D341Med (cell line): Measurements from ENCODE around the gene FAM170B.

Experiments
- DNase-seq: peaks from one replicate; pipeline ENCODE4 v3.0.0; 2012; ENCODE audit warnings: low spot score

The FAM170B gene

DNA sequence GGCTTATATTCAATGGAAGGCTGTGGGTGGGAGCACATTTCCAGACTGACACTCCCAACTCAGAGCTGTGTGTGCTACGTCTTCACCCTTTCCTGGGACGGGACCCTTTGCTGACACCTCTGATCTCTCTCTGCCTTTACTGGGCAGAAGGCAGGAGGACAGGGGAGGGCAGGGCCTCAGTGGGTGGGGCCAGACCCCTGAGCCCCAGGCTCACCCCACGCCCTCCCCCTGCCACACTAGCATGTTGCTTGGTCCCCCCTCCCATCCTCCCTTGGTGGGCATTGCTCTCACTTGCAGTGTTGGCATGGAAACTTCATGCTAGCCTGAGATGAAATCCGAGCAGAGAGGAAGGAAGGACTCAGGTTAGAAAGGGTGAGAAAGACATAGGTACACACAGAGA lies 36.0 kb upstream of the FAM170B start:
- DNase-seq = peak; percentile 18

DNA sequence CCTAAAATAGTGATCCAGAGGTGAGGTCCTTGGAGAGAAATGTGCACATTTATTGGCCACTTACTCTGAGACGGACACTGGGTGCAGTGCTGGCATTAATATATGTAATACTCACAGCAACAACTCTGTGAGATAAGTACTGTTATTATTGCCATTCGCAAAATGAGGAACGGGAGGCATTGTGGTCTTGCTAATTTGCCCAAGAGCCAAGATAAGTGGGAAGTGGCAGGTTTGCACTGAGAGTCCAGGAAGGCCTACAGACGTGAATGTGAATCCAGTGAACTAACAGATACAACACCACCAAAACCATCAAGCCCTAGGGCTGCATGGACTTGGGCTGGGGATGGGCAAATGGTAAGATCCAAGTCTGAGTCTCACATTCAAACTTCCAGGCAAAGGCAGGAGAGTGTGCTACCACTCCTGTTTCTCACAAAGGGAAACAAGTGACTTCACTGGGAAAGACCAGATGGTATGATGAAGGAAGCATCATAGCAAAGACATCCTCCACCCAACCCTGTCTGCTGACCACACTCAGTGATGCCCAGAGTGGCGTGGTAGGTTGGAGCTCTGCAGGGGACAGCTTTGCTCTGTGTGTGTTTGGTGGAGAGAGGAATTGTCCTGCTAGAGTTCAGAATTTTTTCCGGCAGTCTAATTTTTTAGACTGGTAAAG lies 35.1 kb upstream of the FAM170B start:
- DNase-seq = peak; percentile 10

DNA sequence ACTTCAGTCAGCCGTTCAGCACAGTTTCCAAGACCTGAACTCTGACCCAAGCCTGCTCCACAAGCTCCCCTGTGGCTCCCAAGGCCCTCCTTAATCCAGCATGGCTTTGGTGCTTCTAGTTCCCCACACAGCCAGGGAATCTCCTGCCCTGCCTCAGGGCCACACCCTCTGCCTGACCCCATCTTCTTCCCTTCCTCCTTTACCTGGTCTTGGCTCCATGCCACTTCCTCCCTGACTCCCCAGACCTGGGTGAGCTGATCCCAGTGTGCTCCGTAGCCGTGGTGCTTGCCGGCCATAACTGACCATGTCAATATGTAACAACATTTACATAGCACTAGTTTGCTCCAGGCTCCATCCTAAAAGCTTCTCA lies 34.3 kb upstream of the FAM170B start:
- DNase-seq = no peak

DNA sequence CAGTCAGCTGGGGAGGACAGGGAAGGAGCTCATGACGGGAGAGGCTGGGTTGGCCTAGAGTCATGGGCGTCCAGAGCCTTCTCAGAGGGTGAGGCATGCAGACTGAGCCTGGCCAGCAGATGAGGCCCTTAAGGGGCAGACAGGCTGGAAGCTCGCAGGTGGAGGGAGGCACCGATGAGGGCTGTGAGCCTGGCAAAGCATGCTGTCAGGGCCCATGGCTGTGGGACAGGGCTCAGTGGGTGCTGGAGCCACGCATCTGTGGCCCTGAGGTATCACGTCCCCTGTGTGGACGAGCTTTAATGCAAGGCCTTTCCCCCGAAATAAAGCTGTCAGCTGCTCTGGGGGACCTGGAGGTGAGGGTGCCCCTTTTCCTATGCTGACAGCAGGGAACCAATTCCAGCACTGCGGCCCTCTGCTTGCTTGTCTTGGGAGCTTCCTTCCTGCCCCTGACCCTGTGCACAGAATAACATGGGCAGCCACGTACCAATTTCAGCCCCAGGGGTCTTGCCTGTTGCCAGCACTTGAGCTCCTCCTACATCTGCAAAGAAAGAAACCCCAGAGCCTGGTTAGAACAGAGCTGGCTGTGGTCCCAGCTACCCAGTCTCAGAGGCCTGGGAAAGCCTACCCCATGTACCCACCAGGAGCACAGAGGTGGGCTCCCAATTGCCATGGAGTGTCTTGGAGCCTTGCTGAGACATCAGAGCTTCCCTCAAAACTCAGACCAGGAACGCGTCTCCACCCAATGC lies 33.8 kb upstream of the FAM170B start:
- DNase-seq = no peak

DNA sequence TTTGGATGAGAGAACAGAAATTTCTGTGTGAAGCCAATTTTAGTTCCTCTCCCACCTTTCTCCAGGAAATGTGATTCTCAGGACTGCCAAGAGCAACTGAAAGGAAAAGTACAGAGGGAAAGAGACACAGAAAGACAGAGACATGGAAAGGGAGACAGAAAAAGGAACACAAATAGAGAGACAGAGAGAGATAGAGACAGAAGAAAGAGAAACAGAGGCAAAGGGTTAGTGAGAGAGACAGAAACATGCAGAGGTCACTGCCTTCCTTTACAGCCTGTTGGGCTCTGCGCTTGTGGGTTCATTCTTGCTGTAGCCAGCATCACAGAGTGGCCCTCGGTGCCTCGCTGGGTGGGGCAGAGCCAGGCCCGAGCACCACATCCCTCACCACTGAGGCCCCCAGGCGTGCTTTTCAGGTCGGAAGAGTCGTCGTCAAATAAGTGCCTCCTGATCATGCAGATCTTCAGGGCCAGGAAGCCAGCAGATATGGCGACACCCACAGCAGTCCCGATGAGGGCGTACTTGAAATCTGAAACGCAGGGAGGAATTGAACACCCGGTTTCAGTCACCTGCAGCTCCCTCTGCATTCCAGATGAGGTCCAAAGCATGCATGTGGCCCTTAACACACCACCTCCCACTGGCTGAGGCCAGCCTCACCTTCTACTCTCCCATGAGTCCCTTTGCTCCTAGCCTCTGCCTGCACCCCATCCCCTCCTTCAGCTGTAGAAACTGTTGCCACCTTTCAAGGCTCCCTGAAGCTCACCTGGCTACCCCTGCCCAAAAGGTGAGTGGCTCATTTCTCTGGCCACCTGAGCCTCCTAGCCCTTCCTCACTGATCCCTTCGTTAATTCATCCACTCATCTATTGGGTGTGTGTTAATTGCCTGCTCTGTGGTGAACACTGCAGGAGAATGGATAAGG lies 32.9 kb upstream of the FAM170B start:
- no peak for DNase-seq

DNA sequence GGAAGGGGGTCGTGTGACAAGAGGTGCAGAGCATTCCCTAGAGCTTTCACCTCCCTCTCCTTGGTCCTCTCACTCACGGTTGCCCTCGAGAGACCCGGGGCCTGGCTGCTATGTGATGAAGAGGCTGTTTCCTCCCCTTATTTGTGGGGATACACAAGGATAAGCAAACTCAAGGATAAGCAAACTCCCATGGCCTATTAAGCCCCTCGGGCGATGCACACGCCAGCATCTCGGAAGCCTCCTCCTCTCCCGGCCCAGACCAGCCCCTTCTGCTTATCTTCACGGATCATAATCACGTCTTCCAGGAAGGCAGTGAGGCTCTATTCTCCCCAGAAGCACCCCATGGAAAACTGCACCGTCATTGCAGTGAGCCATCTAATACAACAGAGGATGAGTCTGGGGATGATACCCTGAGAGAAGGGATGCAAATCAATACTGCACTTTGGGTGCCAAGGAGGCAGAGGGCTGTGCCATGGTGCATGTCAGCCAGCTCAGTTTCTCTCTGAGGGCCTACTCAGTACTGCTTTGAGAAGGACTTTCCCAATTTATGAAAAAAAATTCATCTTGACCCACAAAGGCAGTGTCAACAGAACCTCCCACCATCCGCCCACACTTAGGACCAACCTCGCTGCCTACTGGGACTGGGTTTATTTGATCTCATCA lies 32.1 kb upstream of the FAM170B start:
- DNase-seq = no peak

DNA sequence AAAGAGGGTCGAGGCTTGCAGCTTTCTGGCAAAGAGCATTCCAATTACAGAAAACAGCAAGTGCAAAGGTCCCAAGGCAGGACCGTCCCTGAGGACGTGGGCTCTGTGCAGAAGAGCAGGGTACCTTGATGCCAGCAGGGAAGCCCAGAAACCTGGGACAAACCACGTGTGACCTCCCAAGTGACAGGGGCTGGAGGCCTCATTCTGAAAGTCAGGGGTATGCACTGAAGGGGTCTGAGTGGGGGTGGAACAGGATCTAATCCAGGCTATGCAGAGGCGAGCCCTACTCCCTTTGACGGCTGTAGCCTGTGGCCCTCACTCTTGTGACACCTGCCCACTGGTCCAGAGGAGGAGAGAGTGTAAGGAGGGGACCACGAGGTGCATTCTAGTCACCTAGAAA lies 31.4 kb upstream of the FAM170B start:
- no peak for DNase-seq

DNA sequence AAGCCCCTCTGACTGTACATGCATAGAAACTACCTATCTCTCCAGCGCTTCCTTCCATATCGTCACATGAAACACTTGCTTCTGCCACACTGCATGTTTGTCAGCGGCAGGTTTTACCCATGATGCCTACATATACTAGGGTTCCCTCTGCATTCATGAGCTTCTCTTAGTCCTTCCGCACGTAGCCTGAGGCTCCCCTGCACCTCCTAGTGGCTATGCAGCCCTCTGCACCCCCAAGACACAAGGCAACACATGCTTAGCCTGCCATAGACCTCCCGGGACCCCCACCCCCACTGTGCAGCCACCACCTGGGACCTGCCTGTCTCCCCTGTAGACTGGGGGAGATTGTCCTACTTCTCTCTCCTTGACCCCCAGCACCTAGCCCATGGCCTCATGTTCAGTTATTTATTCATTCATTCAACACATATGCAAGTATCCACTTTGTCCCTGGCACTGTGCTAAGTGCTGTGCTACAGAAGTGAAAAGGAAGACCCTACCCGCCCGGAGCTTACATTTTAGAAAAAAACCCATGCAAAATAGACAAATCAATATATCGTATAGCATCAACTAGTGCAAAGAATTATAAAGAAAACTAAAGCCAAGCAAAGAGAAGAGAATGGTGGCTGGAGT lies 30.9 kb upstream of the FAM170B start:
- DNase-seq = peak; percentile 58

DNA sequence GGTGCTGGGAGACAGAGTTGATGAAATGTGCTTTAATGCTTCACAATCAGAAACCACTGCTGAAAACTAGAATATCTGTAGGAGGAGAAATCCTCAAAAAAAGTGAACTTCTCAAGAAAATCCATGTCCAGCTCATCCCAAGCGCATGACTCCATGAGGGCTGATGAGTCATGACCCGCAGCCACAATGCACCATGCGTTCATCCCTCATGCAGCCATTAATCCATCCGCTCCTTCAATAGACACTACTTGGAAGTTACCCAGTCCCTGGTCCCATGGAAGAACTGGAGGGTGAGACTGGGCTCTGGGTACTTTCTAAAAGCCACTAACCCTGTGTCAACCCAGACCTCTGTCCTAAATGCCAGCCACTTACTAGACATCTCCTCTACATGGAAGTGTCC lies 29.9 kb upstream of the FAM170B start:
- DNase-seq = no peak

DNA sequence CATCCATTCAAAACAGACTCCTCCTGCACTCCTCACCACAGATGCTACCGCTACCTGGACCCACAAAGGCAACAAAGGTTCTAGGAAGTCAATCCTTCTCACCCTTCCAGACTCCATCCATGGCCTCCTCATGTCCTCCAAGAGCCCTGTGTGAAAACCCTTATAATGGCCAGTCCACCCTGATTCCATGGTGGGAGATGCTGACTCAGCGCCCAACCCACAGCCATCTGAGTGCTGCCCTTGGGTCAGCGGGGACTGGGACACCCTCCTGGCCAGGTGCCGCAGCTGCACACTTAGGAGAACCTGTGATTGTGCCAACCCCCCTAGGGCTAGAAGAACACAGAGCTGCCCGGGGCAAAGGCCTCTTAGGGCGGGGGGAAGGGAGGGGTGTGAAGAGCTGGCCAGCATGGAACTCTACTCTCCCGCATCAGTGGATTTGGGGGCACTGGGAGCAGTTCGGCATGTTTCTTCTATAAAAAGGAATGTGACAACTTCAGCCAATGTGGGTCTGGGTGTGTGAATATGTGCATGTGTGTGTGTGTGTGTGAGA lies 29.0 kb upstream of the FAM170B start:
- no peak for DNase-seq

DNA sequence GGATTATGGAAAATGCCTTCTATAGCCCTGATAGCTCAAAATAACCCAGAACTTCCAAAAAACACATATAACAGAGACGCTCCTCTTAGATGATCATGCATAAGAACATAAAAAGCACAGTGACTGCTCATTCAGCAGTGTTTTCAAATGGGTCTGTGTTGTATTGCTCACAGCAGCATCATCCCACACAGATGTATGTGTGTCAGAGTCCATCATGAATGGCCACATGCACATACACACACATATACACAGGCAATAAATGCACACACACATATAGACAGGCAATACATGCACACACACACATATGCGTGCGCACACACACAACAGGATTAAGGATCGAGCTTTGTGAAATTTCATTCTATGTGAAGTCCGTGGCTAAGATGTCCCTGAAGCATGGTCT lies 28.2 kb upstream of the FAM170B start:
- no peak for DNase-seq

DNA sequence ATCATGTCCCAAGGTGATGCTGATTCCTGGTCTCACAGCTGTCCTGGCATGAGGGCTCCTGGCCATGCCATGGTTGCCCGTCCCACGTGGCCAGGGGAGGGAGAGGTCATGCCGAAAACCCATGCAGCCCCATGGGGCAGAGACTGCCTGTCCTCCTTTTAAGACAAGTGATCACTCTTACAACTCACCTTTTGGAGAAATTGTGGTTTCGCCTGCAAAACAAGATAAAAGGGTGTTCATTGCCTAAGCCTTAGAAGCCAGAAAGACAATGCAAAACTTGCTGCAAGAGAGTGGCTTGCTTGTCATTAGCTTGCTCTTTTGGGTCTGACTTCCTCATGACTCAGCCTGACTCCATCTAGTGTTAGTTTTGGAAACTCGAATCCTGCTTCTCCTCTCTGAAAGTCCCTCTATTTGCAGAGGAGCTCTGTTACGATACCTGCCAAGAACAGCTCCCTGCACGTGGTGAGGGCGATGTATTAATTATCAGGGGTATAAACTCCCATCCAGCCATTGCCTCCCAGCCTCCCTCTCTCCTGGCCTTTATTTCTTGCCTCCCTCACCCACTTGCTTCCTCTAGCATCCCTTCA lies 27.7 kb upstream of the FAM170B start:
- DNase-seq = no peak

DNA sequence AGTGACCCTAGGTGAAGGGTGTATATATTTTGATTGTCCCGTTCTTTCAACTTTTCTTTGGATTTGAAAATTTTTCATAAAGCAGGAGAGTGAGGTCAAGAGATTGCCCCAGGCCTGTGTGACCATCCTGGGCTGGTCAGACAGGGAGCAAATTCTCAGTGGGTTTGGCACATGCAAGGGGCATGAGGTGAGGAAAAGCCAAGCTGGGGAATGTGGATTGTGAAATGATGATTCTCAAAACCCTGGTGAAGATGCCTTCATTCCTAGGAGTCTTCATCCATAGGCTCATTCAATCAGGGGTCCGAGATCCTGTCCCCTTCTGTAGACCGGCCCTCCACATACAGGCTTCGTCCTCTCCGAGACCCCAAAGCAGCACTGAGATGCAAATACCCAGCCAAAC lies 27.0 kb upstream of the FAM170B start:
- DNase-seq = no peak

DNA sequence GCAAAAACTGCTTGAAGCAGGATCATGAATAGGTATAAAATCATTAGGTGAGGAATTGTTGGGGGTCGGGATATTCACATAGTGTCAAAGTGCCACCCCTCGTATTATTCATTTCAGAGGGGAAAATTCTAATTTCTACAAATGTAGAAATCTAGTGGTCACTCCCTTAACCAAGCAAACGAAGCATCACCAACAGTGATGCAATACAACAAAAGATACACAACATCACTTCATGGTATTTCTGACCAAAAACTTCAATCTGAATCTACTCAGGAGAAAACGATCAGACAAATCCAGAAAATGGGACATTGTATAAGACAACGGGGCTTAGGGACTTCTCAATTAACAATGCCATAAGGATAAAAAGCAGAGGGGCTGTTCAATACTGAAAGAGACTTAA lies 26.3 kb upstream of the FAM170B start:
- no peak for DNase-seq

DNA sequence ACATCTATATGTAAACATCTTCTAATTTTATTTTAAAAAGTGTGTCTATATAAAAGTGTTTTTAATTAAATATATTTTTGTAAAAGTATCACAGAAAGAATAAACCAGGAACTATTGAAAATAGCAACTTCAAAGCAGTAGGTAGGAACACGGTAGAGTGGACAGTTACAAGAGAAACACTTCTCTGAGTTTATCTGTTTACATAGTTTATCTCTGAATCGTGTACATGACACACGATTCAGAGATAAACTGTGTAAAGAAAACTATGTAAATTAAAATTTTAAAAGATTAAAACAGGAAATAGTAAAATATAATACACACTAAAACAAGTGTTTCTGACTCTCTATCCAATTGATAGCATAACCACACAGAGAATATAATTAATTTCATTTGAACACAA lies 25.1 kb upstream of the FAM170B start:
- DNase-seq = no peak

DNA sequence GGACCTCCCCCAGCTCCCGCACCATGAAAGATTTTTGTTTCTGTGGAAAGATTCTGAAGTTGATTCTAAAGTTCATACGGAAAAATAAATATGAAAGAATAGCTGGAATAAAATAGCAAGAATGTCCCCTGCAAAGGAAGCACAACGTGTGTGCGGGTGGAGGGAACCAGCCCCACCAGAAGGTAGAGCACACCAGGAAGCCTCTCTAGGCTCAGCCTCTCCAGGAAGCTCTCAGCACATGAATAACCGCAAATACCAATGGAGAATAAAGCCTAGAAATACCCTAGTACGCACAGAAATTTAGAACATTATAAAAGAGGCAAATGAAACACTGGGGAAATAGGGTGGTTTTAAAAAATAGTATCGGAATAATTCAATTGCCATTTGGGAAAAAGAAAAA lies 24.6 kb upstream of the FAM170B start:
- DNase-seq = no peak

DNA sequence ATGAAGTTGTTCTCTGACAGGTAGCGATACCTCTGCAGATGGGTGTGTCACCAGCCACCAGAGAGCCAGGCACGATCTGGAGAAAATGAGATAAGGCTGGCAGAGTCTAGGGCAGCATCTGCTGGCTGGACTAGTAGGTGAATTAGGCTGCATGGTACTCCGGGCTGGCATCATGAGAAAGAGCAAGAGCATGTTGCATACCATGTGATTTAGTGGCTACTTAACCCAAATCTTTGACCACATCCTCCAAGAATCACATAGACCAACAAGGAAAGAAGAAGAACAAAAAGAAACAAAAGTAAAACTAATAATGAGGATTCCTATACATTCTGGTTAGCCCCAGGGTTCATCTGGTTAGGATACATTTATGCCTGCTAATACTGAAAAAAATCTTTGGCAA lies 23.4 kb upstream of the FAM170B start:
- DNase-seq = no peak

DNA sequence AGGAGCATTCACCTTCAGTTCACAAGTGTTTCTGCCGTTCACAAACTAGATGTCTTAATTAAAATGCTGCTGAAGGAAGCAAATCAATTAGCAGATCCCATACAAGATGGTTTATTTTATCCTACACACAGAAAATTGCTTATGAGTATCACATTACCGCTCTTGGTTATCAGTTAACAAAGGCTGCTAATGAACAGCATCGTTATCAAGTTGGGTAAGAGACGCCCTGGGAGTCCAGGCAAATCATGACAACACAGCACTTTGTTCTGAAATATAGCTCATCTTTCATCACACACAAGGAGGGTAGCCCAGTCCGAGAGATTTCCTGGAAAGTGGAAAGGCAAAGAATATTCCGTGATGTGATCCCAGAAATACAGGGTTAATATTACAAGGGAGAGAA lies 20.8 kb upstream of the FAM170B start:
- no peak for DNase-seq

DNA sequence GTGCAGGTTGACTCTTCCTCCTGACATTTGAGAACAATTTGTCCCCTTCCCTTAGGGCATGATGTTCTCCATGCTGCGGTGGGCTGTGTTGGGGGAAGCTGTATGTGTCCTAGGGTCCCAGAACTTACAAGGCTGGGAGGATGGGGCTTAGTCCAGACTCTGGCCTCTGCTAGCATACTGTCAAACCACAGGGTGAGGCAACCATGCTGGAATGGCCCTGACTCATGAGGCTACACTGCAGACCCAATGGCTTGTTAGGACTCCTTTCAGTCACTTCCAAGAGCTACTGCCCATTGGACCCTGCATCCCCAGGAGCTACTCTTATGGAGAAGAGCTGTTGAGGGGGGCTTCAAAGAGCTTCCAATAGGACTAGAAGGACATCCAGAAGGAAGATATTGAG lies 20.1 kb upstream of the FAM170B start:
- no peak for DNase-seq

DNA sequence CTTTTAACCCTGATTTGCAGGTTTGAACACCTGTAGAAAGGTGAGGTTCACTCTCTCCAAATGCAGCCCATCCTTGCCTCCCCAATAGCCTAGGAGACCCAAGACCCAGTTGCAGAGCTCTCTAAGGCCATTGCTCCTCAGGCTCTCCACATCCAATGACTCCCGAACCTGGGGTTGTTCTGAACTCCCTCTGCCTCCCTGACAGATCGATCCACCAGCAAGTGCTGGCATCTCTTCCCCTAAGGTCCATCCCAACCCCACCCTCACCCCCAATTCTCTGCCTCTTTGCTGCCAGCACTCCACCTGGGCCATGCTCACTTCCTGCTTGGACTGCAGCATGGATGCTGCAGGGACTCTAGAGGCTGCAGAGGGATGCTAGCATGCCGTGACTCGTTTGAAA lies 19.3 kb upstream of the FAM170B start:
- no peak for DNase-seq

DNA sequence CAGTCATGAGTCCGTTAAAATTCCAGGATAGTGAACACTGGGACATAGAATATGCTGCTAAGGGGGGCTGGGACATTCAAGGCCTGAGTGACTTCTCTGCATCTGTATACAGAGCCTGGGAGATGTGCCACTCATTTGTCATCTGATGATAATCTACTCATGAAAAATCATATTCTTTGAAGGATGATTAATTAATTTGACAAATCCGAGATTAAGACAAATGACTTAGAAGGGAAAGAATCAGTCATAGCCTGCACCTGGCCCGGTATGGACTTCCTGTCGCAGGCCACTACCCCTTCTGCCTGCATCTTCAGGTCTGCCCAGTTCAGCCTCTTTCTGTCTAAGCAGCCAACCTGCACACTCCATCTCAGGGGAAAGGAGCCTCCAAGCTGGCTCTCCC lies 18.8 kb upstream of the FAM170B start:
- no peak for DNase-seq
